Renal cortical epithelial cell (primary cell): Measurements from ENCODE around the gene FBLN7. TPM values are rescaled to one million over a fixed set of nuclear protein-coding genes. Genes with fewer than 3 reads are reported as not detected.

Source experiments
- total RNA-seq: library from RNA; depleted of rRNA; stranded (reverse); fragments of >200 nt; gene quantifications from 2 replicates; pipeline ENCODE4 v1.2.3, GENCODE V29; 2014

Gene FBLN7
- total RNA-seq, 1 donor from 2014 or later, result 0.15 TPM

Other genes starting within 250 kb of the FBLN7 start
- 4.4 and 5.7 TPM in 2 replicates for gene MERTK, start 239.8 kb upstream of the FBLN7 start, total RNA-seq
- gene TMEM87B, start 83.1 kb upstream of the FBLN7 start, total RNA-seq, result 37.3 and 59.6 TPM in 2 replicates
- gene ZC3H8, start 116.7 kb downstream of the FBLN7 start, total RNA-seq, result 9.9 and 11.2 TPM in 2 replicates
- gene ZC3H6, start 137.2 kb downstream of the FBLN7 start, total RNA-seq, result 4.7 and 7.0 TPM in 2 replicates